GM23338 (cell line): ENCODE results near the gene PHKA2. TPM values are rescaled to one million over a fixed set of nuclear protein-coding genes. Genes with fewer than 3 reads are reported as not detected.

ENCODE experiments used
- ATAC-seq: fragments of 200-7000 bp; cut with Tn5 transposase; 3 replicates; pipeline ENCODE4 v1.9.1; 2020
- DNase-seq: peaks from one replicate; pipeline ENCODE4 v3.0.0-alpha.2; 2015; ENCODE audit warnings: low spot score
- H2AFZ ChIP-seq: fragments of 200-600 bp; sonication (generic); 2 replicates; pipeline ENCODE4 v1.8.0; 2016; ENCODE audit warnings: antibody characterized with exemption, mild to moderate bottlenecking, moderate library complexity
- H3F3A ChIP-seq: fragments of 200-600 bp; sonication (generic); replicated peaks from 2 replicates; pipeline ENCODE4 v1.8.0; 2017; ENCODE audit warnings: antibody characterized with exemption, mixed run types, low read depth
- H3K27ac ChIP-seq: fragments of 200-600 bp; sonication (generic); 2 replicates; pipeline ENCODE4 v1.6.1; 2016; ENCODE audit warnings: low read depth
- H3K27me3 ChIP-seq: fragments of 200-600 bp; sonication (generic); 2 replicates; pipeline ENCODE4 v1.8.0; 2016; ENCODE audit warnings: mild to moderate bottlenecking, mixed run types, moderate library complexity; ENCODE audit not compliant: insufficient read depth
- H3K36me3 ChIP-seq: fragments of 200-600 bp; sonication (generic); 2 replicates; pipeline ENCODE4 v1.8.0; 2016; ENCODE audit warnings: mild to moderate bottlenecking; ENCODE audit not compliant: insufficient read depth
- H3K4me1 ChIP-seq: fragments of 200-600 bp; sonication (generic); 2 replicates; pipeline ENCODE4 v1.8.0; 2016; ENCODE audit warnings: mild to moderate bottlenecking, moderate library complexity; ENCODE audit not compliant: insufficient read depth
- H3K4me2 ChIP-seq: fragments of 200-600 bp; sonication (generic); 2 replicates; pipeline ENCODE4 v1.7.1; 2017; ENCODE audit warnings: mixed run types
- H3K4me3 ChIP-seq: fragments of 200-600 bp; sonication (generic); 2 replicates; pipeline ENCODE4 v1.6.1; 2016; ENCODE audit warnings: mixed run types
- H3K79me2 ChIP-seq: fragments of 200-600 bp; sonication (generic); replicated peaks from 2 replicates; pipeline ENCODE4 v1.8.0; 2017; ENCODE audit warnings: mild to moderate bottlenecking; ENCODE audit not compliant: insufficient read depth
- H3K9me2 ChIP-seq: fragments of 200-600 bp; sonication (generic); 2 replicates; pipeline ENCODE4 v1.8.0; 2017; ENCODE audit not compliant: insufficient read depth
- H4K20me1 ChIP-seq: fragments of 200-600 bp; sonication (generic); replicated peaks from 2 replicates; pipeline ENCODE4 v1.8.0; 2017; ENCODE audit warnings: mild to moderate bottlenecking; ENCODE audit not compliant: insufficient read depth
- H3K27ac Mint-ChIP-seq: 2 replicates; pipeline ENCODE4 v1.8.0; 2020; ENCODE audit warnings: inconsistent platforms, mild to moderate bottlenecking, moderate library complexity, mixed read lengths
- H3K27me3 Mint-ChIP-seq: 3 replicates; pipeline ENCODE4 v1.8.0; 2022; ENCODE audit warnings: low read depth, mild to moderate bottlenecking, moderate library complexity, mixed read lengths, inconsistent platforms; ENCODE audit not compliant: insufficient read depth, poor library complexity
- H3K36me3 Mint-ChIP-seq: 3 replicates; pipeline ENCODE4 v1.8.0; 2021; ENCODE audit warnings: low read depth, mild to moderate bottlenecking, inconsistent platforms, moderate library complexity, mixed read lengths
- H3K4me1 Mint-ChIP-seq: 3 replicates; pipeline ENCODE4 v1.8.0; 2020; ENCODE audit warnings: mild to moderate bottlenecking, inconsistent platforms, mixed read lengths
- H3K4me3 Mint-ChIP-seq: 3 replicates; pipeline ENCODE4 v1.8.0; 2021; ENCODE audit warnings: moderate library complexity, mild to moderate bottlenecking, inconsistent platforms, mixed read lengths
- H3K9me3 Mint-ChIP-seq: 3 replicates; pipeline ENCODE4 v1.8.0; 2020; ENCODE audit warnings: moderate library complexity, mild to moderate bottlenecking, inconsistent platforms, mixed read lengths
- CREB1 ChIP-seq: fragments of 250-450 bp; sonication (Bioruptor Pico); IDR thresholded peaks from 2 replicates; pipeline ENCODE4 v1.5.0; 2020; ENCODE audit warnings: low read depth, mild to moderate bottlenecking, moderate library complexity
- EZH2 ChIP-seq: fragments of 200-600 bp; sonication (generic); IDR thresholded peaks from one replicate; pipeline ENCODE4 v1.8.0; 2017; ENCODE audit warnings: antibody characterized with exemption, mild to moderate bottlenecking, low read depth; ENCODE audit not compliant: unreplicated experiment
- JUNB ChIP-seq: IDR thresholded peaks from one replicate; pipeline ENCODE4 v1.6.1; 2016; ENCODE audit warnings: antibody characterized with exemption; ENCODE audit not compliant: unreplicated experiment
- NANOG ChIP-seq: IDR thresholded peaks from 2 replicates; pipeline ENCODE4 v1.6.1; 2016; ENCODE audit warnings: antibody characterized with exemption, borderline replicate concordance
- POLR2AphosphoS5 ChIP-seq: IDR thresholded peaks from 2 replicates; pipeline ENCODE4 v1.6.1; 2016; ENCODE audit warnings: antibody characterized with exemption, low read depth
- ZNF114 ChIP-seq: fragments of 250-450 bp; sonication (Bioruptor Pico); IDR thresholded peaks from 2 replicates; pipeline ENCODE4 v1.5.0; 2020; ENCODE audit warnings: mild to moderate bottlenecking, moderate library complexity
- ZNF331 ChIP-seq: fragments of 250-450 bp; sonication (Bioruptor Pico); IDR thresholded peaks from 2 replicates; pipeline ENCODE4 v1.5.0; 2020; ENCODE audit warnings: low read depth, mild to moderate bottlenecking, moderate library complexity
- polyA plus RNA-seq: library from polyadenylated mRNA; unstranded; fragments of >200 nt; fragmentation: Nextera tagmentation; extraction: Ambion mirVana; gene quantifications from 2 replicates; pipeline ENCODE4 v1.2.1, GENCODE V29; 2016
- total RNA-seq: library from RNA; depleted of rRNA; stranded (reverse); fragments of >200 nt; shearing (Covaris generic); gene quantifications from 2 replicates; pipeline ENCODE4 v1.2.3, GENCODE V29; 2014
- TF ChIP-seq, protein P1 (sequence below): fragments of 250-450 bp; sonication (Bioruptor Pico); IDR thresholded peaks from 2 replicates; pipeline ENCODE4 v1.5.0; 2020; ENCODE audit warnings: mild to moderate bottlenecking, moderate library complexity
- TF ChIP-seq, protein P2 (sequence below): IDR thresholded peaks from 2 replicates; pipeline ENCODE4 v1.6.1; 2016; ENCODE audit warnings: antibody characterized with exemption

The PHKA2 gene
- total and polyA plus RNA-seq, 2 experiments from 2014 or later = 8.0 to 23.9 TPM

DNA sequence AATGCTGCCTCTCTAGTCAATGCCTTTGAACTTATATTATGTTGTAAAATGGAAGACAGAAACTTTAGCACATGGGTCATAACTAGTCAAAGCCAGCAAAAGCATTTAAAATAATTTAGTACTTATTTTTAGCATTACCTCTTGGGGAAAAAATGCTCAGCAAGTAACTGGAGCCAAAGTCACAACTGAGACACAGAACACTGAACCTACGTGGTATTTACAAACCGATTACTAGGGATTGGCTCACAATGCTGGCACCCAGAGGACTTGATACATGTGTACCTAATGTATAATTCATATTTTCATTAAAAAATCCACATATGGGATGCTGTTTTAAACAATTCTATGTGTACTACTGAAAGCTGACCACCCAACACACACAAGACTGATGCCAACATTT is 38.4 kb downstream of the PHKA2 start (continued):
- TF ChIP-seq, protein P1, sequence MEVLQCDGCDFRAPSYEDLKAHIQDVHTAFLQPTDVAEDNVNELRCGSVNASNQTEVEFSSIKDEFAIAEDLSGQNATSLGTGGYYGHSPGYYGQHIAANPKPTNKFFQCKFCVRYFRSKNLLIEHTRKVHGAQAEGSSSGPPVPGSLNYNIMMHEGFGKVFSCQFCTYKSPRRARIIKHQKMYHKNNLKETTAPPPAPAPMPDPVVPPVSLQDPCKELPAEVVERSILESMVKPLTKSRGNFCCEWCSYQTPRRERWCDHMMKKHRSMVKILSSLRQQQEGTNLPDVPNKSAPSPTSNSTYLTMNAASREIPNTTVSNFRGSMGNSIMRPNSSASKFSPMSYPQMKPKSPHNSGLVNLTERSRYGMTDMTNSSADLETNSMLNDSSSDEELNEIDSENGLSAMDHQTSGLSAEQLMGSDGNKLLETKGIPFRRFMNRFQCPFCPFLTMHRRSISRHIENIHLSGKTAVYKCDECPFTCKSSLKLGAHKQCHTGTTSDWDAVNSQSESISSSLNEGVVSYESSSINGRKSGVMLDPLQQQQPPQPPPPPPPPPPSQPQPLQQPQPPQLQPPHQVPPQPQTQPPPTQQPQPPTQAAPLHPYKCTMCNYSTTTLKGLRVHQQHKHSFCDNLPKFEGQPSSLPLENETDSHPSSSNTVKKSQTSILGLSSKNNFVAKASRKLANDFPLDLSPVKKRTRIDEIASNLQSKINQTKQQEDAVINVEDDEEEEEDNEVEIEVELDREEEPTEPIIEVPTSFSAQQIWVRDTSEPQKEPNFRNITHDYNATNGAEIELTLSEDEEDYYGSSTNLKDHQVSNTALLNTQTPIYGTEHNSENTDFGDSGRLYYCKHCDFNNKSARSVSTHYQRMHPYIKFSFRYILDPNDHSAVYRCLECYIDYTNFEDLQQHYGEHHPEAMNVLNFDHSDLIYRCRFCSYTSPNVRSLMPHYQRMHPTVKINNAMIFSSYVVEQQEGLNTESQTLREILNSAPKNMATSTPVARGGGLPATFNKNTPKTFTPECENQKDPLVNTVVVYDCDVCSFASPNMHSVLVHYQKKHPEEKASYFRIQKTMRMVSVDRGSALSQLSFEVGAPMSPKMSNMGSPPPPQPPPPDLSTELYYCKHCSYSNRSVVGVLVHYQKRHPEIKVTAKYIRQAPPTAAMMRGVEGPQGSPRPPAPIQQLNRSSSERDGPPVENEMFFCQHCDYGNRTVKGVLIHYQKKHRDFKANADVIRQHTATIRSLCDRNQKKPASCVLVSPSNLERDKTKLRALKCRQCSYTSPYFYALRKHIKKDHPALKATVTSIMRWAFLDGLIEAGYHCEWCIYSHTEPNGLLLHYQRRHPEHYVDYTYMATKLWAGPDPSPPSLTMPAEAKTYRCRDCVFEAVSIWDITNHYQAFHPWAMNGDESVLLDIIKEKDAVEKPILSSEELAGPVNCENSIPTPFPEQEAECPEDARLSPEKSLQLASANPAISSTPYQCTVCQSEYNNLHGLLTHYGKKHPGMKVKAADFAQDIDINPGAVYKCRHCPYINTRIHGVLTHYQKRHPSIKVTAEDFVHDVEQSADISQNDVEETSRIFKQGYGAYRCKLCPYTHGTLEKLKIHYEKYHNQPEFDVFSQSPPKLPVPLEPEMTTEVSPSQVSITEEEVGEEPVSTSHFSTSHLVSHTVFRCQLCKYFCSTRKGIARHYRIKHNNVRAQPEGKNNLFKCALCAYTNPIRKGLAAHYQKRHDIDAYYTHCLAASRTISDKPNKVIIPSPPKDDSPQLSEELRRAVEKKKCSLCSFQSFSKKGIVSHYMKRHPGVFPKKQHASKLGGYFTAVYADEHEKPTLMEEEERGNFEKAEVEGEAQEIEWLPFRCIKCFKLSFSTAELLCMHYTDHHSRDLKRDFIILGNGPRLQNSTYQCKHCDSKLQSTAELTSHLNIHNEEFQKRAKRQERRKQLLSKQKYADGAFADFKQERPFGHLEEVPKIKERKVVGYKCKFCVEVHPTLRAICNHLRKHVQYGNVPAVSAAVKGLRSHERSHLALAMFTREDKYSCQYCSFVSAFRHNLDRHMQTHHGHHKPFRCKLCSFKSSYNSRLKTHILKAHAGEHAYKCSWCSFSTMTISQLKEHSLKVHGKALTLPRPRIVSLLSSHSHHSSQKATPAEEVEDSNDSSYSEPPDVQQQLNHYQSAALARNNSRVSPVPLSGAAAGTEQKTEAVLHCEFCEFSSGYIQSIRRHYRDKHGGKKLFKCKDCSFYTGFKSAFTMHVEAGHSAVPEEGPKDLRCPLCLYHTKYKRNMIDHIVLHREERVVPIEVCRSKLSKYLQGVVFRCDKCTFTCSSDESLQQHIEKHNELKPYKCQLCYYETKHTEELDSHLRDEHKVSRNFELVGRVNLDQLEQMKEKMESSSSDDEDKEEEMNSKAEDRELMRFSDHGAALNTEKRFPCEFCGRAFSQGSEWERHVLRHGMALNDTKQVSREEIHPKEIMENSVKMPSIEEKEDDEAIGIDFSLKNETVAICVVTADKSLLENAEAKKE = no peak
- TF ChIP-seq ZNF114 (CRISPR knock-in tag) (no peak), JUNB (no peak), ZNF331 (no peak), NANOG (no peak), POLR2AphosphoS5 (no peak)
- TF ChIP-seq, protein P2, sequence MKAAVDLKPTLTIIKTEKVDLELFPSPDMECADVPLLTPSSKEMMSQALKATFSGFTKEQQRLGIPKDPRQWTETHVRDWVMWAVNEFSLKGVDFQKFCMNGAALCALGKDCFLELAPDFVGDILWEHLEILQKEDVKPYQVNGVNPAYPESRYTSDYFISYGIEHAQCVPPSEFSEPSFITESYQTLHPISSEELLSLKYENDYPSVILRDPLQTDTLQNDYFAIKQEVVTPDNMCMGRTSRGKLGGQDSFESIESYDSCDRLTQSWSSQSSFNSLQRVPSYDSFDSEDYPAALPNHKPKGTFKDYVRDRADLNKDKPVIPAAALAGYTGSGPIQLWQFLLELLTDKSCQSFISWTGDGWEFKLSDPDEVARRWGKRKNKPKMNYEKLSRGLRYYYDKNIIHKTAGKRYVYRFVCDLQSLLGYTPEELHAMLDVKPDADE = no peak

DNA sequence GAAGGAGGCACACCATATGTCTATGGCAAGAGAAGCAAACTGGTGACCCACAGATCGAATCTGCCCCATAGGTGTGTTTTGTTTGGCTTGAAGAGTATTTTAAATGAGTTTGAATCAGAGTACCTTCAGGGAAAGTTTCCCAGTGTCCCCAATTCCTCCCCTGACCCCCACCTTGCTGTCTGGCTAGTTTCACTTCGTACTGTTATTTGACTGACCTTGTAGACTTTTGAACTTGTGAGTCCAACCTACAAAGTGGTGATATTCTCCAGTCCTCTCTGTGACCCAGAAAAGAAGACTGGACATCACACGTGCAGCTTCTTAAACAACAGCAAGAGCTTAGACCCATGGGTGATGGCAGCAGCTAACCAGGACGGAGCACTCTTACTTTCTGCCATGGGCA is 39.4 kb downstream of the PHKA2 start:
- ATAC-seq = no peak
- Histone ChIP-seq H3K4me1 (no peaks in the 10 kb centered on the region), H3K36me3 (no peaks in the 10 kb centered on the region), H3K79me2 (no peaks in the 10 kb centered on the region), H3K27me3 (no peaks in the 10 kb centered on the region), H3K4me3 (no peak overlapping the region), H3K9me2 (no peaks in the 10 kb centered on the region), H3K27ac (no peak overlapping the region), H3K4me2 (no peak overlapping the region), H2AFZ (no peak overlapping the region), H4K20me1 (no peaks in the 10 kb centered on the region), H3F3A (no peaks in the 10 kb centered on the region)
- no peak overlapping the region for H3K4me3 Mint-ChIP-seq
- H3K36me3 Mint-ChIP-seq = peaks cover 23% of the 10 kb centered on the region
- H3K27ac Mint-ChIP-seq = no peak overlapping the region
- no peak for DNase-seq
- H3K4me1 Mint-ChIP-seq = no peaks in the 10 kb centered on the region
- H3K9me3 Mint-ChIP-seq = no peaks in the 10 kb centered on the region
- H3K27me3 Mint-ChIP-seq = no peaks in the 10 kb centered on the region
- TF ChIP-seq, protein P1 = no peak
- no peak for TF ChIP-seq CREB1 (CRISPR knock-in tag)
- TF ChIP-seq EZH2 = no peak
- TF ChIP-seq, protein P2 = no peak
